GM12878 (cell line): ENCODE results near the gene VPS54. TPM values are rescaled to one million over a fixed set of nuclear protein-coding genes. Genes with fewer than 3 reads are reported as not detected.

Experiments used
- ATAC-seq: fragments of 200-7000 bp; cut with Tn5 transposase; 3 replicates; pipeline ENCODE4 v1.9.1; 2020; ENCODE audit warnings: mild to moderate bottlenecking, moderate library complexity
- BruUV-seq: library from RNA; stranded (reverse); fragments of 400-500 nt; replicated peaks from 2 replicates; lab custom pipeline; 2021; lab: Mats Ljungman, UMichigan
- CTCF ChIA-PET: fragments of 300-600 bp; sonication (Branson Sonifier 250); formaldehyde crosslinking; extraction: SDS; loops from one replicate; lab custom pipeline; 2021; ENCODE audit warnings: inconsistent platforms; lab: Yijun Ruan, JAX
- POLR2A ChIA-PET: fragments of 350-600 bp; formaldehyde crosslinking; extraction: SDS; loops from one replicate; lab custom pipeline; 2021; ENCODE audit warnings: inconsistent platforms; lab: Charles Lee
- RAD21 ChIA-PET: fragments of 300-600 bp; sonication (Branson Sonifier 250); formaldehyde crosslinking; loops from one replicate; lab custom pipeline; 2023; ENCODE audit warnings: antibody characterized with exemption; ENCODE audit not compliant: unreplicated experiment; lab: Charles Lee
- SMC1A ChIA-PET: fragments of 300-600 bp; sonication (Branson Sonifier 250); formaldehyde crosslinking; loops from one replicate; lab custom pipeline; 2023; ENCODE audit not compliant: unreplicated experiment, uncharacterized antibody; lab: Charles Lee
- DNase-seq: peaks from one replicate; pipeline ENCODE4 v3.0.0-alpha.2; 2011; ENCODE audit warnings: low read depth, low spot score
- FAIRE-seq: peaks from 3 replicates; lab custom pipeline; 2011; peaks lifted over from hg19 to GRCh38; lab: Jason Lieb, UNC
- H2AFZ ChIP-seq: 2 replicates; pipeline ENCODE4 v1.6.0; 2011; ENCODE audit warnings: low read depth, low read length, control low read depth; ENCODE audit not compliant: control insufficient read depth
- H3K27ac ChIP-seq: 2 replicates; pipeline ENCODE4 v1.5.1; 2011; ENCODE audit warnings: control low read depth; ENCODE audit not compliant: control insufficient read depth, insufficient read depth
- H3K27me3 ChIP-seq, 2 experiments: replicated peaks in 1 of 2; 2 replicates each; pipeline versions ENCODE4 v1.6.0 to v1.6.1; 2011; ENCODE audit warnings: low read length in 1 of 2; ENCODE audit not compliant: control insufficient read depth in 2 of 2, insufficient read depth in 2 of 2
- H3K36me3 ChIP-seq, 2 experiments: 2 replicates each; pipeline ENCODE4 v1.5.1; 2011; ENCODE audit warnings: low read length in 1 of 2; ENCODE audit not compliant: control insufficient read depth in 2 of 2, insufficient read depth in 2 of 2
- H3K4me1 ChIP-seq: 2 replicates; pipeline ENCODE4 v1.6.1; 2011; ENCODE audit warnings: mild to moderate bottlenecking, low read length, moderate library complexity, mixed read lengths; ENCODE audit not compliant: control insufficient read depth, insufficient read depth
- H3K4me2 ChIP-seq: 2 replicates; pipeline ENCODE4 v1.6.0; 2011; ENCODE audit warnings: control low read depth; ENCODE audit not compliant: control insufficient read depth, insufficient read depth
- H3K4me3 ChIP-seq: fragments of 200-600 bp; sonication (generic); 2 replicates; pipeline ENCODE4 v1.5.1; 2016
- H3K79me2 ChIP-seq: 2 replicates; pipeline ENCODE4 v1.6.0; 2011; ENCODE audit warnings: low read length; ENCODE audit not compliant: control insufficient read depth, insufficient read depth
- H3K9ac ChIP-seq: 2 replicates; pipeline ENCODE4 v1.8.0; 2011; ENCODE audit warnings: low read length, control low read depth, mixed read lengths; ENCODE audit not compliant: control insufficient read depth, insufficient read depth
- H3K9me3 ChIP-seq: replicated peaks from 3 replicates; pipeline ENCODE4 v1.5.1; 2011; ENCODE audit warnings: mild to moderate bottlenecking, low read length; ENCODE audit not compliant: control insufficient read depth, insufficient read depth
- H4K20me1 ChIP-seq: 2 replicates; pipeline ENCODE4 v1.6.0; 2011; ENCODE audit not compliant: control insufficient read depth, insufficient read depth
- CHD1 ChIP-seq: IDR thresholded peaks from 2 replicates; pipeline ENCODE4 v1.6.1; 2012; ENCODE audit warnings: low read depth, low read length, improper control_type of control experiment
- RAD21 ChIP-seq: IDR thresholded peaks from 2 replicates; pipeline ENCODE4 v1.6.1; 2011; ENCODE audit warnings: mild to moderate bottlenecking, low read depth, low read length, moderate library complexity; ENCODE audit not compliant: insufficient read depth
- SP1 ChIP-seq: IDR thresholded peaks from one replicate; pipeline ENCODE4 v1.6.1; 2011; ENCODE audit warnings: low read depth, low read length
- TAF1 ChIP-seq: IDR thresholded peaks from 2 replicates; pipeline ENCODE4 v1.6.1; 2011; ENCODE audit warnings: mild to moderate bottlenecking, low read depth, low read length, borderline replicate concordance
- WGBS: methylation state at CpG from one replicate; pipeline ENCODE4 v1.1.6; 2016; ENCODE audit warnings: low lambda C conversion rate; ENCODE audit not compliant: insufficient replicate concordance, insufficient coverage; ENCODE audit errors: missing lambda C conversion rate; 5-methylcytosine and 5-hydroxymethylcytosine counted together
- in situ Hi-C: fragments of 300-500 bp; cut with MboI; formaldehyde crosslinking; loops from 9 replicates; pipeline ENCODE4 v1.14.3; 2018; ENCODE audit warnings: mixed read lengths
- intact Hi-C: fragments of 100-400 bp; cut with micrococcal nuclease; formaldehyde crosslinking; loops from one replicate; pipeline ENCODE4 v1.14.2; 2022; ENCODE audit not compliant: unreplicated experiment
- polyA plus RNA-seq, 11 experiments: library from polyadenylated mRNA; depleted of rRNA in 4 of 11; unstranded in 6 of 11; stranded (reverse) in 5 of 11; fragments of >200 nt; fragmentation: Nextera tagmentation in 4 of 11; fragmentation: Illumina TruSeq in 1 of 11; extraction: Ambion mirVana in 4 of 11; extraction: Trizol in 1 of 11; gene quantifications; 1 replicate in 1 of 11; 2 replicates in 10 of 11; pipeline versions ENCODE4 v1.2.1 to v1.2.3, GENCODE V29; 2011 to 2016; ENCODE audit warnings: inconsistent platforms in 2 of 11, missing spikeins in 2 of 11, low read depth in 1 of 11
- total RNA-seq, 4 experiments: library from RNA; depleted of rRNA in 3 of 4; stranded (reverse); fragments of >200 nt in 3 of 4; fragmentation: Illumina TruSeq in 1 of 4; extraction: Trizol in 1 of 4; gene quantifications; 2 replicates each; pipeline versions ENCODE4 v1.2.1 to v1.2.3, GENCODE V29; 2013 to 2021
- TF ChIP-seq, protein P1 (sequence below): fragments of 450-650 bp; formaldehyde crosslinking; IDR thresholded peaks from 2 replicates; pipeline ENCODE4 v1.4.0; 2022; ENCODE audit warnings: mild to moderate bottlenecking, moderate library complexity
- TF ChIP-seq, protein P2 (sequence below): IDR thresholded peaks from 2 replicates; pipeline ENCODE4 v1.6.1; 2011; ENCODE audit warnings: borderline replicate concordance, low read depth, mild to moderate bottlenecking, moderate library complexity, mixed read lengths, low read length; ENCODE audit not compliant: insufficient read depth; ENCODE audit errors: extremely low read length

Gene VPS54
- total and polyA plus RNA-seq, 10 of the 15 experiments (the other 5 are each of a cell fraction or from before 2014, with no cell fraction given) = 1.6 to 16.2 (median 9.3) TPM

DNA sequence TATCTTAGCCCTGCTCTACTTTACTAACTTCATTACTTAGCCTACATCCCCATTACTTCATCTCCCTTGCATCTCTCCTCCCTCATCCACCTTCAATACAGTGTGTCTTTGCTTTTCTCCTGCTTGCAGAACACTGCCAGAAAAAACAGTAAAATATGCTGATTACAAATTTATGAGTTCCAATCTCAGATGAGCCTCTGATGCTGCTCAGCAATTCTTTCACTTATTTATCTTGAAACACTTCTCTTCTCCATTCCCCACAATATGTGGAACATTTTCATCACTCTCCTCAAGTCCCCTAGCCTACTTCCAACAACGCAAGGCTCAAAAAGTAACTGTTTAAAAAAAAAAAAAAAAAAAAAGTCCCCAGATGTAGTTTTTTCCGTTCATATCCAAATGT lies 7.1 kb downstream of the VPS54 start:
- intact Hi-C loops = no loop called here
- Histone ChIP-seq H3K27me3 (no peaks in the 10 kb centered on the region), H3K4me2 (no peak overlapping the region), H3K27ac (no peak overlapping the region), H3K79me2 (peaks cover 30% of the 10 kb centered on the region), H2AFZ (no peak overlapping the region), H3K9ac (no peak overlapping the region), H4K20me1 (no peaks in the 10 kb centered on the region), H3K4me3 (no peak overlapping the region), H3K9me3 (no peaks in the 10 kb centered on the region), H3K4me1 (no peaks in the 10 kb centered on the region), H3K36me3 (no peaks in the 10 kb centered on the region)
- FAIRE-seq (peak; percentile 68), DNase-seq (no peak), ATAC-seq (peak; percentile 45; the same call in 2 of the 3 replicates)
- RAD21 ChIA-PET = interaction anchor here (0.7 to 1.0 kb wide), 2 partner anchors 314 to 545 kb away, joined by 3 read pairs; no protein-coding TSS in a partner anchor
- CTCF ChIA-PET = no interaction called here
- SMC1A ChIA-PET = interaction anchor here (0.9 to 1.3 kb wide), 2 partner anchors 9 to 36 kb away, joined by 3 to 5 read pairs; no protein-coding TSS in a partner anchor
- no TSS peak for BruUV-seq
- no peak for TF ChIP-seq CHD1
- no peak for TF ChIP-seq RAD21
- no peak for TF ChIP-seq SP1
- in situ Hi-C loops = no loop called here
- 95% methylated on average over 2 of the region's 2 CpGs for WGBS
- POLR2A ChIA-PET = no interaction called here

DNA sequence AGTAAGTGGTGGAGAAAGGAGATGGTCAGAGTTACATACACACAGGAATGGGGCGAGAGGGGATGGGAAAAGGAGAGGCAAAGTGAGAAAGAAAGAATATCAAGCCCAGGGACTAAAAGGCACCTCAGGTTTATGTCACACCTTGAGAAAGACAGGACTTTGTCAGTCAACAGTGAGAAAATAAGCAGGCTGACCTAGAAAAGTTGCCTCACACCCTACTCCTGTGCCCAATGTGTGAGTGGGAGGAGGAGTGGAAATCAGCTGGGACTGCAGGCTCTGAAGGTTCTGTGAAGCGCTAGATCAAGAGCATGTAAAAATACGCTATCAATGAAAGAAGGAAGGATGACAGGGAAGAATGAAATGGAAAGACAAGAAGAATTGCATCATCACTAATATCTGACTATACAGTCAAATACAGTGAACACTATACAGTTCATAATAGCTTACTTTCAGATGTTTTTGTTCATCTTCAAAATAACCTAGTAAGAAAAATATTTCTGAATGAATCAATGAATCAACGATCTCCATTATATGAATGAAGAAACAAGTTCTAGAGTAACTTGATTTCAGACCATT lies 10.7 kb downstream of the VPS54 start:
- ChIA-PET POLR2A (interaction anchor here (0.7 kb wide), 1 partner anchor 256 kb away, joined by 4 read pairs; no protein-coding TSS in a partner anchor), RAD21 (no interaction called here), SMC1A (no interaction called here), CTCF (no interaction called here)
- H4K20me1 ChIP-seq = no peaks in the 10 kb centered on the region
- H3K36me3 ChIP-seq = peaks cover 0 to 3% of the 10 kb centered on the region in 2 experiments; a peak in 1 of 4 replicates
- 95% methylated on average over 3 of the region's 4 CpGs for WGBS
- H3K9ac ChIP-seq = no peak overlapping the region
- H3K4me3 ChIP-seq = no peak overlapping the region
- H3K9me3 ChIP-seq = no peaks in the 10 kb centered on the region; the same call in 2 of the 3 replicates
- intact Hi-C loops = no loop called here
- DNase-seq (no peak), ATAC-seq (no peak), FAIRE-seq (no peak)
- no TSS peak for BruUV-seq
- in situ Hi-C loops = no loop called here
- H3K4me2 ChIP-seq = no peak overlapping the region
- no peaks in the 10 kb centered on the region for H3K27me3 ChIP-seq
- H2AFZ ChIP-seq = no peak overlapping the region
- H3K4me1 ChIP-seq = no peaks in the 10 kb centered on the region
- peaks cover 5% of the 10 kb centered on the region for H3K79me2 ChIP-seq
- TF ChIP-seq, protein P1, sequence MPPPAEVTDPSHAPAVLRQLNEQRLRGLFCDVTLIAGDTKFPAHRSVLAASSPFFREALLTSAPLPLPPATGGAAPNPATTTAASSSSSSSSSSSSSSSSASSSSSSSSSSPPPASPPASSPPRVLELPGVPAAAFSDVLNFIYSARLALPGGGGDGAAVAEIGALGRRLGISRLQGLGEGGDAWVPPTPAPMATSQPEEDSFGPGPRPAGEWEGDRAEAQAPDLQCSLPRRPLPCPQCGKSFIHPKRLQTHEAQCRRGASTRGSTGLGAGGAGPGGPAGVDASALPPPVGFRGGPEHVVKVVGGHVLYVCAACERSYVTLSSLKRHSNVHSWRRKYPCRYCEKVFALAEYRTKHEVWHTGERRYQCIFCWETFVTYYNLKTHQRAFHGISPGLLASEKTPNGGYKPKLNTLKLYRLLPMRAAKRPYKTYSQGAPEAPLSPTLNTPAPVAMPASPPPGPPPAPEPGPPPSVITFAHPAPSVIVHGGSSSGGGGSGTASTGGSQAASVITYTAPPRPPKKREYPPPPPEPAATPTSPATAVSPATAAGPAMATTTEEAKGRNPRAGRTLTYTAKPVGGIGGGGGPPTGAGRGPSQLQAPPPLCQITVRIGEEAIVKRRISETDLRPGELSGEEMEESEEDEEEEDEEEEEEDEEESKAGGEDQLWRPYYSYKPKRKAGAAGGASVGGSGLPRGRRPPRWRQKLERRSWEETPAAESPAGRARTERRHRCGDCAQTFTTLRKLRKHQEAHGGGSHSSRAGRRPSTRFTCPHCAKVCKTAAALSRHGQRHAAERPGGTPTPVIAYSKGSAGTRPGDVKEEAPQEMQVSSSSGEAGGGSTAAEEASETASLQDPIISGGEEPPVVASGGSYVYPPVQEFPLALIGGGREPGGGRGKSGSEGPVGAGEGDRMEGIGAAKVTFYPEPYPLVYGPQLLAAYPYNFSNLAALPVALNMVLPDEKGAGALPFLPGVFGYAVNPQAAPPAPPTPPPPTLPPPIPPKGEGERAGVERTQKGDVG (CRISPR knock-in tag) = no peak
- TF ChIP-seq, protein P2, sequence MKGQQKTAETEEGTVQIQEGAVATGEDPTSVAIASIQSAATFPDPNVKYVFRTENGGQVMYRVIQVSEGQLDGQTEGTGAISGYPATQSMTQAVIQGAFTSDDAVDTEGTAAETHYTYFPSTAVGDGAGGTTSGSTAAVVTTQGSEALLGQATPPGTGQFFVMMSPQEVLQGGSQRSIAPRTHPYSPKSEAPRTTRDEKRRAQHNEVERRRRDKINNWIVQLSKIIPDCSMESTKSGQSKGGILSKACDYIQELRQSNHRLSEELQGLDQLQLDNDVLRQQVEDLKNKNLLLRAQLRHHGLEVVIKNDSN = no peak
- TF ChIP-seq TAF1 = no peak
- no peak overlapping the region for H3K27ac ChIP-seq
